ENCODE results near the gene BZW2.
"Not testable (repeated sequence)": the region's sequence is repeated elsewhere in the genome, so short reads cannot be mapped to it uniquely, and the experiment has no call there.

The BZW2 gene

DNA sequence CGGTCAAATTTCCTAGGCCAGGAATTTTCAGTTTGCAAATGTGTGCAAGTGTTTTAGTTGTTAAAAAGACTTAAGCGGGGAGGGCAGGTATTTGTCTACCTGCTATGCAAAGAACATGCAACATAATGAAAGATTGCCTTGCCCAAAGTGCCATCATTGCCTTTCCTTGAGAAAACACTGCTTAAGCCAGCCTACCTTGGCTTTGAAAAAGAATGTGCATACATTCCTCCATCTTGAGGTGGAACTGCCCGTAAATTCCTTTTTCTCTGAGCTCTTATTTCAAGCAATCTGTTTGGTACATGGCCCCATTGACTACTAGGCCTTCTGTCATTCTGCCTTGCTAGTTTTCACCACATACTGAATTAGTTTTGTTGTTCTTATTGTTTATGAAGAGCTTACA, 29.3 kb downstream of the BZW2 start:
- no peak for DNase-seq

DNA sequence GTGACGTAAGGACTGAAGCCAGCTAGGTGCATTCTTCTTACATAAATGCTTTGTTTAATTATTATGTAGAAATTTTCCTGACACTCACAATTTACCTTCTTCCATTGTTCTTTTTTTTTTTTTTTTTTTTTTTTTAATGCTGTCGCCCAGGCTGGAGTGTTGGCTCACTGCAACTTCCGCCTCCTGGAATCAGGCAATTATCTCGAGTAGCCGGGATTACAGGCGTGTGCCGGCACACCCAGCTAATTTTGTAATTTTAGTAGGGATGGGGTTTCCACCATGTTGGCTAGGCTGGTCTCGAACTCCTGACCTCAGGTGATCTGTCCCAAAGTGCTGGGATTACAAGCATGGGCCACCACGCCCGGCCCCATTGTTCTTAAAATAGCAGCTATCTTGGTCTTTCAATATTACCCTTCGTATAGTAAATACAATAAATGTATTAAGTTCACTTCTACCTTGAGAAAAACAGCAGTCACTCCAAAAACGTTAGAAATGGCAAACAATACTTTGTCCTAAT, 32.1 kb downstream of the BZW2 start:
- DNase-seq, result no peak

DNA sequence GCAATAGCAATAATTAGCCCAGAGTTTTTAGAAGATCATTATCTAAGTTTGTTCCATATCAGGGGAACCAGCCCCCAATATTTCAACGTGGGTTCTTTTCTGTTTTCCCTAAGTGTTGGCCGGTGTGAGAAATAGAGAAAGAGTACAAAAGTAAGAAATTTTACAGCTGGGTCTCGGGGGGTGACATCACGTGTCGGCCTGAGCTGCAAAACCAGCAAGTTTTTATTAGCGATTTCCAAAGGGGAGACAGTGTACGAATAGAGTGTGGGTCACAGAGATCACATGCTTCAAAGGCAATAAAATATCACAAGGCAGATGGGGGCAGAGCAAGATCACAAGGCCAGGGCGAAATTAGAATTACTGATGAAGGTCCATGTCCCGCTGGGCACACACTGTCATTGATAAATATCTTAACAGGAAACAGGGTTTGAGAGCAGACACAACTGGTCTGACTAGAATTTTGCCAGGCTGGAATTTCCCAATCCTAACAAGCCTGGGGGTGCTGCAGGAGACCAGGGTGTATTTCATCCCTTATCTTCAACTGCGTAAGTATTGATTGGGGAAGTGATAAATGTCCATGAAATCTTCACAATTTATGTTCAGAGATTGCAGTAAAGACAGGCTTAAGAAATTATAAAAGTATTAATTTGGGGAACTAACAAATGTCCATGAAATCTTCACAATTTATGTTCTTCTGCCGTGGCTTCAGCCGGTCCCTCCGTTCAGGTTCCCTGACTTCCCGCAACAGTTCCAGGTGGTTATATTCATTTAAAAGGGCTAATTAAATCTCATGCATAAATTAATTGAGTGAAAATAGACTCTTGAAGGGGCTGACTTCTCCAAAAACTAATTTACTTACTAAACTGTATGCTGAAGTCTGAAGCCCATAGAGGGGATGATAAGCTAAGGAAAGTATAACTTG, 32.9 kb downstream of the BZW2 start:
- not testable (repeated sequence) for DNase-seq

DNA sequence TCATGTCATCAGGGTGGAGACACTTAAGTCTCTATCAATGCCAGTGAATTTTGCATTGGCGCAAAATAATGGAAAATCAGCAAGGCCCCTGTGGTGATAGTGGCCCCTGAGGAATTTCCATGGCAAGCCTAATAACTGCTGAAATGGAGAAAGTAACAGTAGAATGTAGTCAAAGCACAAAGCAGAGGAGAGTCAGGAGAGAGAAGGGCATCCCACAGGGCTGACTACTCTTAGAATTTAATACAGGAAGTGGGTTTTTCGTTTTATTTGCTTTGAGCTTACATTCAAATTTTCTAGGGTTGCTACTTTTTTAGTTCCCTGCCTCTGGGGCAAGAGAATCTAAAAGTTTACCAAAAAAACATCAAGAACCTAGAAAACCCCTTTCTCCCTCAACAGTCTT, 39.0 kb downstream of the BZW2 start:
- DNase-seq, result no peak

DNA sequence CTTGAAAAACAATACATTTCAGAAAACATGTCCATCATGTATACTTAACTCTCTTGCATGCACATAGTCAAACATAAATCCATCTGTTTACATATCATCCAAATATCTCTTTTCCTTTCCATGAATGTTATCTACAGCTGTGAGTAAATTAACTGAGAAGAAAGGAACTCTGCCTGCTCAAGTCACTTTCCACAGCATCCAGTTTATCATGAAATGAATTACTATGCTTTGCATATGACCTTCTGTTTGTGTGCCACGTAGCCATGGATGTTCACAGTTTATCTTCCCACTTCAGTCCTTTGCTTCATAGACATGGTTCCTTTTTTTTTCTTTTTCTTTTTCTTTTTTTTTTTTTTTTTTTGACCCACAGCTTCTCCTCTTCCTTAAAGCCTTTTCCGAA, 39.6 kb downstream of the BZW2 start:
- DNase-seq, result no peak

DNA sequence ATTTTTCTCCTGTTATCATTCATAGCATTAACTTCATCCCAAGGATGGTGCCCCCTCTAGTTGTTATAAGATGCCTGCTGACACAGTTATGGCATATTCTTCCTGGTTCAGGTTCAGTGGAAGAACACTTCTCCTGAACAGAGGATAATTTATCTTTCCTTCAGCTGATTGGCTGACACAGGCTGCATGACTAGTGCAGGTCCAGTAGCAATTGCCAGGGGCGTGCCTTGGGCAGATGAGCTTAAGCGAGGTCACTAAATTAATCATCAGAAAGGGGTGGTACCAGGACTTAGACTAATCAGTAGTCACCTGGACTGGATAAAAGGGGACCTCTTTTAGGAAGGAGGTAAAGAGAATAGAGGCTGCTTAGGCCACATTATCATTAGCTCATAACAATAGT, 42.3 kb downstream of the BZW2 start:
- DNase-seq, result no peak

DNA sequence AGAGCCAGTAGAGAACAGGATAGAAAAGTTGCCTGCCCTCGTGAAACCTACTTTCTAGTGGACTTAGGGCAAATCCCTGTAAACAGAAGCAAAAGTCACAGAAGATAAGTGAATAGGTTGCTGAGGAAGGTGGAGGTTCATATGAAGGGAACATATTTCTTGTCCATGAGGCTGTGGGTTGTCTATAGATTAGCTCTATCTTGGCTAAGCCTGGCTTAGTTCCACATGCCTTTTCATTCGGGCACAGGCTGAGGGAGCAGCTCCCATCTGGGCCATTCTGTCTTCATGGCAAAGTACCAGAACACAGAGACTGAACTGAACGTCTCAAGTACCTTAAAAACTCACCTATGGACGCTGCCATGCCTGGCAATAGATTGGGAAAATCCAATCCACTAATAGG, 45.3 kb downstream of the BZW2 start:
- no peak for DNase-seq

DNA sequence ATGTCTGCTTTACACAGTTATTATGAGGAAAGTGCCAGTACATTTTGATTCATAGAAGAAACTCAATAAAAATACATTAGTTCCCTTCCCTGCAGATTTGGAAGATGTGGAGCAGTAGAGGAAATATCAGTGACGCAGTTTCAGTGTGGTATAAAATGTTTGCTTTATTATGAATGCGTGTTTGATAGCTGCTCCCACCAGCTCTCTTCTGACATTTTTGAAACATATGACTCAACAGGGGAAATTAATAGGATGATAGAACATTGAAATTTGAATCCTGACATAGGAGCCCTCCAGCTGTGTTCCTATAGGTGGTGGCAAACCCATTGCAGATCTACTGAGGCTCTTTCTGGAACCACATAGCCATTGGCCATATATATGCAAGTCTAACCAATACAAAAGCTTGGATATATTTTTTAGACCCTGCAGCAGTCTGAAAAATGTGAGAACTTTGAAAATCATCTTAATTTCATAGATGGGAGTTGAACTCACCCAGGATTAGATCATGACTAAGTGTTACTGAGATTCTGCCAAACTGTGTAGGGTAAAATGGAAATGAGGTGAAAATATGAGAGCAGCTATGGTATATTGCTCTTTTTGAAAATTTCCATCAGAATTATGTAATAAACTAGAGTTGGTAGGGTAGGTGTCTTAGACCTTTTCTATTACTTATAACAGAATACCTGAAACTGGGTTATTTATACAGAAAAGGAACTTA, 47.8 kb downstream of the BZW2 start:
- DNase-seq, result no peak

DNA sequence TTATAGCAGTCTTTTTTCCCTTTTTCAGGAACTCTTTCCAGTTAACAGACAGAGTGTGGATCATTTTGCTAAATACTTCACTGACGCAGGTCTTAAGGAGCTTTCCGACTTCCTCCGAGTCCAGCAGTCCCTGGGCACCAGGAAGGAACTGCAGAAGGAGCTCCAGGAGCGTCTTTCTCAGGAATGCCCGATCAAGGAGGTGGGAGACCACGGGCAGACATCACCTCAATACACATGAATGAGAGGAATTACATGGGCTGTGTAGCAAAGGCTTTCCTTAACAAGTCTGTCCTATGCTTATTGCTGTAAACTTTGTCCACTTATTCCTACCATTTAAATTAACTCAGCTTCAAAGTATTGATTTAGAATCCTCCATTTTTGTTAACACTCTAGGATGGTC, 48.8 kb downstream of the BZW2 start:
- no peak for DNase-seq

DNA sequence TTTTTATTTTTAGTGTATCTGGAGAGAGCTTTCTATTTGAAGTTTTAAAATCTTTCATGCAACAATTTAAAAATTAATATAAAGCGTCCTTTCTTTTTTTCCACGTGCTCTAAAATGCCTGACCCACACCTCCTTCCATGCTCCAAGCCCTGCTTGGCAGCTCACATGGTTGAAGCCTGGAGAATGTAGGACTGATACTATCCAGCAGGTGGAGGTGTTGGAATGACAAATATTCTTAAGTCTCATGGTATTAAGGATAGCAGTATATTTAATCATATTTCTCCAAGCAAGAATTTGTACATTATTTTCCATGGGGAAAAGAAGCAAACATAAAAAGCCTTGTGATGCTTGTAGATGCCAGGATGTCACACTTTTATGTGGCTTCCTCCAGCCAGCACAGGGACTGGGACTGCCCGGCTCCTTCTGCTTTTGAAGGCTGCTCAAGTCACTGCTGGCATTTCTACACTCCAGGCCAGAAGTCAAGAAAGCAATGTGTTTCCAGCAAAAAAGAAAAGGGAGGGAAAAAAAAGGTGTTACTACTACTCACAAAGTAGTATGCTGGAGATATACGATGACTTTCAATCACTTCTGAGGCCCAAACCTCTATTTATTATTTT, 49.7 kb downstream of the BZW2 start:
- no peak for DNase-seq

DNA sequence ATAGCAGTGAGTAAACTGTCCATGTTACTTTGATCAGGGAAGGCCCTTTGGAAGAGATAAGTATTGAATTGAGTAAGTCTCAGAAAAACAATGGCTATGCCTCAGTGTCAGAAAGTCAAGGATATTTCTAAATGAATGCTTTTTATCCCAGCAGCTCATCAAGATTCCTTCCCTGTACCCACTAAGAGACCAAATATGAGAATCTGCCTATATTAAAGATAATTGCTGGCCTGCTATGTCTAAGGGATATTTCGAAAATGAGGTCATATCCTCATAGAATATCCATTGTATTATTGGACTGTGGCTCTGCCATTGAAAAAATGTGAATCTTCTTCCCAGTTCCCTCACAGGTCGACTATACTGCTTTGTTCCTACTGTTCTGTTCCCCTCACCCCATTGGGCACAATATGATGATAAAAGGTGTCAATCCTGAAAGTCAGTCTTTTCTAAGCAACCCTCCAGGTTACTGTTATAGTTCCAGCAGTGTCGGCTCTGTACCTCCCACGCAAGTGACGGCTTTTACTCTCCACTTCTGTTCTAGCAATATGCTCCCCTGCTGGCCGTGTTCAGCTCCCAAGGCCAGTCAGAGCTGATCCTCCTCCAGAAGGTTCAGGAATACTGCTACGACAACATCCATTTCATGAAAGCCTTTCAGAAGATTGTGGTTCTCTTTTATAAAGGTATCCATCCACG, 51.7 kb downstream of the BZW2 start:
- DNase-seq, result no peak

DNA sequence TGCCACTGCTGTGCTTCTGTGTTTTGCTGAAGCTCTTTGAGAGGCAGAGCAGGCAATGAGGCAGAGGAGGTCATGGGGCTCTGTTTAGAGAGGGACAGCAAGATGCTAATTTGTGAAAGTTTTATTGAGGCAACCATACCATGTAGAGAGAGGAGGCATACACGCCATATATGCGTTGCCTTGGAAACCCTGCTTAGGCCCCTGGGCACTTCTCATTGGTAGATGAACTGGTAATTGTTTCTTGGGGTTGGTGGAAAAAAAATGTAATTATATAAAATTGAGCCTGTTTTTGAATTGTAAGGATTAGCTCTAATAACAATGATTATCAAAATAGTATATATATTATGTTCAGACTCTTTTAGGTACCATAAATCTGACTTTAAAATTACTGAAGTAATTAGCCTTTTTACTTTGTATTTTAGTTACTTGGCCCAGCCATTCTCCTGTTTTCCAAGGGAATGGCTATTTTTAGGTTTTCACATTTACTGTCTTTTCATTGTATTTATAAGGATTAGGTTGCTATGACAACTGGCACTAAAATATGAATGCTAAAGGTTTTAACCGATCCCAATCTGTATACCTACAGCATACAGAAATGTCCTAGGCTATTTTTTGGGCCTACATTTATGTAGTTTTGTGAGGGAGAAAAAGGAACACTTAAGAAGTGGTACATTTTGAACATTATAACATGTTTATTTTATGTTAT, 52.4 kb downstream of the BZW2 start:
- DNase-seq, result no peak

DNA sequence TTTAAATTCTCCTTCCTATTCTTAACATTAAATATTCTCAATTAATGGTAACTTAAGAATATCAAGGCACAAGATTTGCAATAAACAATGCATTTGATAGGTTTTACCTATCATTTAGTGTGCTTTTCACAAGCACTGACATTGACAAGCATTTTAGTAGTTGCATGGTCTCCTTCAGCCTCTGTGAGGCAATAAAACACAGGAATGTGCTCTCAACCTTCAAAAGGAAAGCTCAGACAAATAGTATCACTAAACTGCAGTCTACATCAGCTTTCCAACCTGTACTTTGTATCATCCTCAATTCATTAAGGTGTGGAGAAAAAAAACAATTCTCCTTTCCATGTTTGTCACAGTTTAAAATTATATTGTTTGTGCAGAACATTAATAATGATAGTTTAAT, 56.5 kb downstream of the BZW2 start:
- DNase-seq, result no peak

DNA sequence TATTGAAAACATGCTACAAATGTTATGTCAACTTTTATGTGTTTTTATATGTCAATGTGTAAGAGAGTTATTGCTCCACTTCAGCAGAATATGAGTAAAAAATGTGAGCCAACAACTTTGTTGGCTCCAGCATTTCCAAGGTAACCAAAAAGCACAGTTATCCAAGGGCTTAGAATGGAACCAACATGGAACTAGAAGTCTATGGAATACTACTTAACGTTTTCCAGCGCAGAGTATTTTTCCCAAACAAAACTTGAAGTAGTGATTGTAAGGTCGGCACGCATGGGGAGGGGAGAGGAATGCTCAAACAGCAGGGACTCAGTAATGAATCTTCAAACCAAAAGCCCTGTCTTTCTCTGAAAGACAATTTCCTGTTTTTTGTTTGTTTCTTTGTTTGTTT, 62.5 kb downstream of the BZW2 start:
- no peak for DNase-seq

DNA sequence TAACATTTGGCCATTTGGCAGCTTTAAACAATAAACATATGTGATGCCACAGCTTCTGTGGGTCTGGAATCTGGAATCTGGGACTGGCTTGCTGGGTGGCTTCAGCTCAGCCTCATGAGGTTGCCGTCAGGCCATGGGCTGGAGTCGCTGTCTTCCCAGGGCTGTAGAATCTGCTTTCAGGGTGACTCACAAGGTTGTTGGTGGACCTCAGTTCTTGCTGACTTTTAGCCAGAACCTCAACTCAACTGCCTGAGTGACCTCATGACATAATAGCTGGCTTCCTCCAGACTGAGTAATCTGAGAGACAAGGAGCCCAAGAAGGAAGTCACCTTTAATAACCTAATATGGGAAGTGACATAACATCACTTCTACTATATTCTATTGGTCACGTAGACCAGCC, 63.0 kb downstream of the BZW2 start:
- no peak for DNase-seq

DNA sequence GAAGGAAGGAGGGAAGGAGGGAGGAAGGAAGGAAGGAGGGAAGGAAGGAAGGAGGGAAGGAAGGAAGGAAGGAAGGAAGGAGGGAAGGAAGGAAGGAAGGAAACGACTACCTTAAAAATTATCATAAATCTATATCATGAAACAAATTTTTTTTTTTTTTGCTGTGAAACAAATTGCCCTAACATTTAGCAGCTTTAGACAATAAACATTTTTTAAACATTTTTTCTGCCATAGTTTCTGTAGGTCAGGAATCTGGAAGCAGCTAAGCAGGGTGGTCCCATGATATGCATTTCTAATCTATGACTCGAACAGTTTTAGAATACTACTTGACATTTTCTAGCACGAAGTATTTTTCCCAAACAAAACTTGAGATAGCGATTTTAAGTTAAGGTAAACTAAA, 64.7 kb downstream of the BZW2 start:
- DNase-seq, result no peak

DNA sequence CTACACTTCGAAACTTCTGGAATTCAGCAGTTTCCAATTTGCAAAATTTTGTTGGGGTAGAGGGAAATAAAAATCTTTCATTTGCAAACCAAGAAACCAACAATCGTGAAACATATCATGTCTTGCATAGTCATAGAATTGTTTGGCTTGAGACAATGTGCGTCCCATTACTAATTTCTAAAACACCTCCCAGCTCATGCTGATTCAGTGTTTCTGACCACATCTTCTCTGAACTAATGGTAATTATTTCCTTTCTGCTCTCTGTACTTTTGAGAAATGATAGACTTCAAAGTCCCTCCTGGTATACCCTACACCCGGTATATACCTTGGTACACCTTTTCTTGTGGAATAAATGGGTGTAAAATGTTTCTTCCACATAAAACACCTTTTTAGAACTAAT, 65.7 kb downstream of the BZW2 start:
- no peak for DNase-seq

DNA sequence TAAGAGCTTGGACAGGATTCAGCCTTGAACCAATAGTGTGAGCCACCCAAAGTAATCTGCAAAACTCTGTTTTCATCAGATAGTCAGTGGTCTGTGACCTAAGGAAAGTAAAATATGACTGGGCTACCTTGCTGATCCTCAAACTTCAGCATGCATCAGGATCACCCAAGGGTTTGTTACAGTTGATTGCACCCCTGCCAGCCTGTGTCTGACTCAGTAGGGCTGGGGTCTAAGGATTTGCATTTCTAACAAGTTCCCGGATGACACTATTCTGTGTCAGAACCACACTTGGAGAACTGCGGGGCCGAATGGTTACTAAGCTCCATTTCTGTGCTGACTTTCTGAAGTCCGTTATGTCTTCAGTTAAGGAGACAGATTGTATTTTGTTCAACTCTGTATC, 66.9 kb downstream of the BZW2 start:
- DNase-seq, result no peak

DNA sequence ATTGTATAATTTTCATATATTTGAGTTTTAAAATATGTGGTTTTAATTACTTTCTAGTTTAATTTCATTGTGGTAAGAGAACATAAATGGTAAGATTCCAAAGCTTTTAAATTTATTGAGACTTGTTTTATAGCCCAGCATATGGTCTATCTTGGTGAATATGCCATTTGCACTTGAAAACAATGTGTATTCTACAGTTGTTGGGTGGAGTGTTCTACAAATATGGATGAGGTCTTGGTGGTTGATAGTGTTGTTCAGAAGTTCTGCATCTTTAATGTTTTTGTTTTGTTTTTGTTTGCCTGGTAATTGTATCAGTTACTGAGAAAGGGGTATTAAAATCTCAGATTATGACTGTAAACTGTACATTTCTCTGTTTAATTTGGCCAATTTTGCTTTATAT, 69.9 kb downstream of the BZW2 start:
- no peak for DNase-seq

DNA sequence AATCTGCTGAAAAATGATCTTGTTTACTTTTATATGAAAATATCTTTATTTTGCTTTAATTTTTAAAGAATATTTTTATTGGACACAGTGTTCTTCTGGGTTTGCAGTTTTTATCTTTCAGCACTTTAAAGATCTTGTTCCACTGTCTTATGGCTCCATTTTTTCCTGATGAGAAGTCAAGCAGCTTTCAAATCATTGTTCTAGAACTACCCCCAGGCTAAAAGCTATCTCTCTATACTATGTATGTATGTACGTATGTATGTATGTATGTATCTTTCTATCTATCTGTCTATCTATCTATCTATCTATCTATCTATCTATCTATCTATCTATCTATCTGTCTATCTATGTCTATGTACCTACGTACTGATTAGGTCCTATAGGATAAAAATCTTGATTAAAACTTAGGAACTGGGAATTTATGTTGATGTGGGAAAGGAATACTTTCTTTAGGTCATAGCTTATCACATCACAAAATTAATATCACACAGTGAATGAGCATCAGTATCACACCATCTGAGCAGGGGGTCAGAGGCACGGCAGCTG, 72.2 kb downstream of the BZW2 start:
- no peak for DNase-seq

DNA sequence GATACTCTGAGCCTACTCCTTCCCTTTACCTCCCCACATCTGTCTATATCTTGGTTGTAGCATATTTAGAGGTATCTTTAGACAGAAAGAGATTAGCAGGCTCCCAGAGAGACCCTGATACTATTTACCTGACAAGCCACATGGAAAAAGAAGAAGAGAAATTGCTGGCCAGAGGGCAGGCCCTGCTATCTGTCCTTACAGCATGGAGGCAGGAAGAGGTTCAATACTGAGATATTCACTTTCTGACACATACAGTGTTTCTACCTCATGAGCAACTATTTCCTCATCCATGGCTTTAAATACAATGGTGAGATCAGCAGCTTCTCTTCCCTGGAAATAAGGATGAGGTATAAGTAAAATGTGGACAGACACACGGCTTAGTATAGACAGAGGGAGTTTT, 73.7 kb downstream of the BZW2 start:
- DNase-seq, result no peak

DNA sequence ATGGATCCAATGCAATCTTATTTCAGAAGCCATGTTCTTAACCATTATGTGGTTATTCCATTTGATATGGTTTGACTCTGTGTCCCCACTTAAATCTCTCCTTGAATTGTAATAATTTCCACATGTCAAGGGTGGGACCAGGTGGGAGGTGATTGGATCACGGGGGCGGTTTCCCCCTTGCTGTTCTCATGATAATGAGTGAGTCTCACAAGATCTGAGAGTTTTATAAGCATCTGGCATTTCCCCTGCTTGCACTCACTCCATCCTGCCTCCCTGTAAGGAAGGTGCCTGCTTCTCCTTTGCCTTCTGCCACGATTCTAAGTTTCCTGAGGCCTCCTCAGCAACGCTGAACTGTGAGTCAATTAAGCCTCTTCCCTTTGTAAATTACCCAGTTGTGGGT, 75.6 kb downstream of the BZW2 start:
- DNase-seq, result no peak
